GM21360 (cell line): Measurements from ENCODE around the gene SMIM26.
"Not testable (repeated sequence)": the region's sequence is repeated elsewhere in the genome, so short reads cannot be mapped to it uniquely, and the experiment has no call there.

ENCODE experiments used
- ATAC-seq: cut with Tn5 transposase; IDR thresholded peaks from one replicate; pipeline ENCODE4 v1.9.1; 2021; ENCODE audit warnings: mild to moderate bottlenecking, moderate library complexity; ENCODE audit not compliant: unreplicated experiment

SMIM26 gene, protein sequence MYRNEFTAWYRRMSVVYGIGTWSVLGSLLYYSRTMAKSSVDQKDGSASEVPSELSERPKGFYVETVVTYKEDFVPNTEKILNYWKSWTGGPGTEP

GRCh38 chr20:18566892-18567738 is at the start of gene SMIM26:
TSS of gene SMIM26 (plus strand) at chr20:18567432. CDS start at chr20:18567479, 47 bp downstream.
- ATAC-seq = peak; percentile 99

- not testable (repeated sequence) for ATAC-seq
Measured at GRCh38 chr20:18522066-18522465, 45.2 kb upstream of the SMIM26 start.

DNA sequence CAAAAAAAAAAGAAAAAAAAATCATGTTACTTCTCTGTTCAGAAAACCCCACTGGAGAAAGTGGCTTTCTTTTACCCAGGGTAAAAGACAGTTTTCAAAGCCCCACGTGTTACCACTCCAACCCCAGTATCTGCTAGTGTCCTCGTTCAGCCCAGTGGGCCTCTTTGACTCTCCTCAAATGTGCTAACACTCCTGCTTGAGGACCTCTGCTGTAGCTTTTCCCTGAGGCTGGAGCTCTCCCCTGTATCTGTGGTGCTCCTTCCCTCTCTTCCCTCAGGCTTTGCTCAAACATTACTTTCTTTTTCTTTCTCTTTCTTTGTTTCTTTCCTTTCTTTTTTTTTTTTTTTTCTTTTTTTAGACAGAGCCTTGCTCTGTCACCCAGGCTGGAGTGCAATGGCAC is 44.2 kb upstream of the SMIM26 start:
- ATAC-seq = no peak

DNA sequence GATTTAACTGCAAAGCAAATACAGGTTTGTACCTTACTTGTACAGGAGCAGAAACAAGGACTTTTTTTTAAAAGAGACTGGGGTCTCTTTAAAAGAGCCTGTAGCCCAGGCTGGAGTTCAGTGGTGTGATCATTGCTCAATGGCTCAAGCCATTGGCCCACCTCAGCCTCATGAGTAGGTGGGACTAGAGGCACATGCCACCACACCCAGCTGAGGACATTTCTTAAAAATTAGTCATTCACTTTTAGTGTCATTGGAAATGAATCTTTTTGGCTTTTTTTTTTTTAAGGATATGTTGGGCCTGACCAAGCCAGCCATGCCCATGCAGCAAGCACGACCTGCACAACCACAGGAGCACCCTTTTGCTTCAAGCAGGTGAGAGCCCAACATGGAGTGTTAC is 42.6 kb upstream of the SMIM26 start:
- ATAC-seq = no peak

- not testable (repeated sequence) for ATAC-seq
Measured at GRCh38 chr20:18526761-18527160, 40.5 kb upstream of the SMIM26 start.

- ATAC-seq = no peak
Measured at GRCh38 chr20:18527339-18527738, 39.9 kb upstream of the SMIM26 start.

GRCh38 chr20:18527836-18528235 is 39.4 kb upstream of the SMIM26 start:
- no peak for ATAC-seq

GRCh38 chr20:18529041-18529440 is 38.2 kb upstream of the SMIM26 start:
- no peak for ATAC-seq

- ATAC-seq = no peak
Measured at GRCh38 chr20:18532626-18533025, 34.6 kb upstream of the SMIM26 start.

DNA sequence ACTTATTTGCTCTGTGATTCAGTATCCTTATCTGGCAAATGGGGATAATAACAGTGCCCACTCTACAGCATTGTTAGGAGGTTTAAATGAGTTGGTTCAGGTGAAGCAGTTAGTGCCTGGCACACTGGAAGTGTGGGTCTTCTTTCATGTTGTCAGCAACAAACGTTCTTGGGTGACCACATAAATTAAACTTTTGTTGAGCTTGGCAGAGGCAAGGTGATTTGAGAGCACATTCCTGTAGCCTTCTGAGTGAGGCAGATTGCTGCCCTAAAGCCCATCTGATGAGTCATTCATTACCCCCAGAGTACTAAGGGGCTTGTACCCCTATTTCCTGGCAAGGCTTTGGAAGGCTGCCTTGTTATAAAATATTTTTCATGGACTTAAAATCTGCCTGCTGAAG is 33.7 kb upstream of the SMIM26 start:
- no peak for ATAC-seq

DNA sequence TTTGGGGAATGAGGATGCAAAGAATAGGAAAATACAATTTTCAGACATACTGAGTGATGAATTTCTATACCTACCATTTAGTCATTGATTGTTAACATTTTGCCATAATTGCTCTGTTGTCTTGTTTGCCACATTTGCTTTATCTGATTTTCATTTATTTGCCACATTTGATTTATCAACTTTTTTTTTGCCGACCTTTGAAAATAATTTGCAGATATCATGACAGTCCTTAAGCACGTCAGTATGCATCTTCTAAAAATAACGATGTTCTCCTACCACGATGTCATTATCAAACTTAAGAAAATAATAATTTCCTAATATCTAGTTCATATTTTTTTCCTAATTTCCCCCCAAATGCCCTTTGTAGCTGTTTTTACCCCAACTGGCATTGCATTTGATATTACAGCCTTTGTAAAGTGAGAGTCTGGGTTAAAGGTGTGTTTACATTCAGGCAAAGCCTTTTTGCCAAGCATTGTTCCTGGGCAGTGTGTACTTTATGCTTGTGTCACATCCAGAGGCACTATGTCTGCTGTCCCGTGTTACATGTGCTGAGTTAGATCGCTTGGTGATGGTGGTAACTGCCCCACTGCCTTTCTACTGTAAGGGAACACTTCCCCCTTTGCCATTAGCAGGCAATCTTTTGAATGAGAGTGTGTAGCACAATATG is 33.1 kb upstream of the SMIM26 start:
- ATAC-seq = no peak

DNA sequence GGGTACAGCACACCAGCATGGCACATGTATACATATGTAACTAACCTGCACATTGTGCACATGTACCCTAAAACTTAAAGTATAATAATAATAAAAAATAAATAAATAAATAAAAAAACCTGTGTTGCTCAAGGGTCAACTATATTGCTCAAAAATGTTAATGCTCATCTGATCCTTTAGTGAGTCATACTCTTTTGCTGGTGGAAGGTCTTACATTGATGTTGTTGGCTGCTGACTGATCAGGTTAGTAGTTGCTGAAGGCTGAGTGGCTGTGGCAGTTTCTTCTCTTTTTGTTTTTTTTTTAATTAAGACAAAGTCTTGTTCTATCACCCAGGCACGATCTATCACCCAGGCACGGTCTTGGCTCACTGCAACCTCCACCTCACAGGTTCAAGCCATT is 29.6 kb upstream of the SMIM26 start:
- ATAC-seq = no peak

DNA sequence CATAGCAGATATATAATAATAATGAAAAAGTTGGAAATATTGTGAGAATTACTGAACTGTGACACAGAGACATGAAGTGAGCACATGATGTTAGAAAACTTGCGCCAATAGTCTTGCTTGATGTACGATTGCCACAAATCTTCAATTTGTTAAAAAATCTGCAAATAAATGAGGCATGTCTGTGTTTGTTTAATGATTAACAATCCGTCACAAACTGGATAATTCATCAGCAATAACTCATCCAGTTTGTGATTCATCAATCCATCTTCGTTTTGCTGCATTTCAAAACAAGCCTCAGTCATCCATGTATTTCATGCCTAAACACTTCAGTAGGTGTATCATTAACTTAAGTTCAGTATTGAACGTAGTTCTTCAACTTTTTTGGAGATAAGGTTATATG is 25.5 kb upstream of the SMIM26 start:
- ATAC-seq = no peak

DNA sequence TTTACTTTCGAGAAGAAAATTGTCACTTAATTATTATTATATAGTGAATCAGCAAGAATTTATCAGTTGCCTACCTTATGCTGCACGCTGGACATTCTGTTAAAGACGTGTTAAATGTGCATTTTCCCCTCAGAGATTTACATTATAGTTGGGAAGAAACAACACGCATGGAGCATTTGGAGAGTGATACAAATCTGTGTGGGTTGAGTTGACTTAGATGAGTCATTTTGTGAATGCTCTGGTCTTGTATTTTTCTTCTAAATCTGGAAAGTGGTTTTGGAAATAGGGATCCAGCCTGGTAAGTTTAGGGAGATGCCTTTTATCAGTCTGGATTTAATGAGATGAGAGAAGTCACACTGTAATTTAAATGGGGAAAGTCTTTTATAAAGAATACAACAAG is 24.0 kb upstream of the SMIM26 start:
- no peak for ATAC-seq

GRCh38 chr20:18543932-18544331 is 23.3 kb upstream of the SMIM26 start:
- no peak for ATAC-seq

DNA sequence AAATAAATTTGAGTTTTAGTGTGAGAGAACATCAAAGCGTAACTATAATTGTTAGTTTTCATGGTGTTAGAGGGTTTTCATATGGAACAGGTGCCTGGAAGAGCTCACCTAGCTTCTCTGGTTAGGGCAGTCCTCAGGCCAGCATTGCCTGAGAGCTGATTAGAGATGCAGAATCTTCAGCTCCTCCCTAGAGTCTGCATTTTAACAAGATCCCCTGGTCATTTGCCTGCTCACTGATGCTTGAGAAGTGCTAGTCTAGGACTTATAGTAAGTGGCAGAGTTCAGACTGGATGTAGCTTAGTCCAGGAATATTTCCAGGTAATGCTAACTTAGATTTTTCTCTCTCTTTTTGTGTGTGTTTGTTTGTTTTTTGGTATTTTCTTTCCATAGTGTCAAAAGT is 21.7 kb upstream of the SMIM26 start:
- no peak for ATAC-seq

GRCh38 chr20:18548465-18548864 is 18.8 kb upstream of the SMIM26 start:
- no peak for ATAC-seq

DNA sequence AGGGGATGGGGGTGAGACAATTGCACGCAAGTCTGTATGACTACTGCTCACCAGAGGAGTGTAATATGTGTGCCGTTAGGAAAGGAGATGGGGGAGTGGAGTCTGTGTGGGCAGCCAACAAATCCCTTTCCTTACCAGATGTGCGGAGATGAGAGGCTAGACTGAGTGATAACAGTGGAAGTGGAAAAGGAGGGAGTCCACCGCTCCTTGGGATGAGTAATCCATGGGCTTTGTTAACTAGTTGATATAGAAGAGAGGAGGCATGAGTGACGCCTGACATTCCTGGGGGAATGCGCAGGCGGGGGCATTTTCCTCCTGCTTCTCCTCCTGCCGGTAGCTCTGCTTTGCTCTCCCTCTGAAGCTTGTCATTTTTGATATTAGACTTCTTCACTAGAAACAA is 13.5 kb upstream of the SMIM26 start:
- ATAC-seq = no peak

- ATAC-seq = peak; percentile 13
Measured at GRCh38 chr20:18567739-18568091, 483 bp downstream of the SMIM26 start.

GRCh38 chr20:18571009-18571408 is 3.8 kb downstream of the SMIM26 start:
- no peak for ATAC-seq

DNA sequence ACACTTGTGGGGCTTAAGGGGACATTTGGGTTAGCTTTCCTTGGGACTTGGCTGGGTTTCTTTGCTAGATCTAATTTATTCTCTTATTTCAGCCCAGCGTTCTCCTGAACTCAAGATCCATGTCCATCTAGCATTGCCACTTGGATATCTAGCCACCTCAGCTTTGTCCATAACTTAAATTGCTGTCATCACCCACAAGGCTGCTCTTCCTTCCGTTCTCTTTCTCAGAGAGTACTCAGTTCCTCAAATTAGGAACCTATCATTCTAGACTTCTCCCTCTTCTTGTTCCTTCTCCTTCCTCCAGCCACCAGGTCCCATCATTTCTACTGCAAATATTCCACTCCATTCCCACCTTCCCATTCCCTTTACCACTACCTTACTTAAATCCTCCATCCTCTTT is 4.3 kb downstream of the SMIM26 start:
- ATAC-seq = no peak

DNA sequence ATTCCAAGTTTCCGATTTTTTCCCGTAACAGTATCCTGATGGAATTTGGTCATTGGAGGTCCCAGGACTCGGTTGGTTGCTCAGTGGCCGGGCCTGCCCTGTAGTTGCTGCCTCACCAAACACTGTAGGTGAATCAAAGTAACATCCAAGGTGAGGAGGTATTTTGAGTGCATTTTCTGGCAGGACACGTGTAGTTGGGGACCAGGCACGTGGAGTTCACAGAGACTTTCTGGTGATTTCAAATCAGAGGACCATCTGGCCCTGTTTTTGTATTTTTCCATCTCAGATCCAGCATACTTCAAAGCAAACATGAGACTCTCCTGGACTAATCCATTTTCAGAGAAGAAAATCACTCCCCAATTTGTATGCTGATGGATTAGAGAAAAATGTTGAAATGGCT is 10.7 kb downstream of the SMIM26 start:
- no peak for ATAC-seq
